Measurements from ENCODE around the gene MEGF10.
"Not testable (repeated sequence)": the region's sequence is repeated elsewhere in the genome, so short reads cannot be mapped to it uniquely, and the experiment has no call there.

MEGF10 gene

DNA sequence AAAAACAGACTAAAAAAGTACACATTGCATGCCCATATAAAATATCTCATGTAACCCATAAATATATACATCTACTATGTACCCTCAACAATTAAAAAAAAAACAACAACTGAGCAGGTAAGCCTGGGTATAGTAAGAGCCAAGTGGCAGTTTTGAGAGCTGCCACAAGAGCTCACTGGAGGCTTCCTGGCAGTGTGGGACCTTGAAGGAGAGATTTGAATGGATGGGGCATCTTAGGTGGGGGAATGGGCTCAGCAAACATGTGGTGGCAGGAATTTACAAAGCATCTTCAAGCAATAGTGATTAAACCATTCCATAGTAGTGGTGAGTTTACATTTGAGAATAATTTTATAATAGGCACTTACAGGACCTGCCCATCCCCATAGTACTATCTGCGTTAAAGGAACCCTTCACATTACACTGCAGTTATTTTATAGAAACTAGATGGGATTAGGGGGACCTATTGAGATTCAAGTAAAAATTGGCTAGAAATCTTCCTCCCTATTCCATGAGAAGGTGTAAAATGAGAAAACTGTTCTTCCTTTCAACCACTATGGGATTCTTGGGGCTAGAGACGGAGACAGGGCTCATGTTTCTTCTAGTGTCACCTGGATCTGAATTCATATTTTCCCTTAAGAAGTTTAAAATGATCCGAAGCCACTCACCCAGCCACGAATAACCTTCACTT lies 6.9 kb downstream of the MEGF10 start:
- no peak for DNase-seq (ENCODE audit: low read depth in 1 of 2, low spot score in 1 of 2)

DNA sequence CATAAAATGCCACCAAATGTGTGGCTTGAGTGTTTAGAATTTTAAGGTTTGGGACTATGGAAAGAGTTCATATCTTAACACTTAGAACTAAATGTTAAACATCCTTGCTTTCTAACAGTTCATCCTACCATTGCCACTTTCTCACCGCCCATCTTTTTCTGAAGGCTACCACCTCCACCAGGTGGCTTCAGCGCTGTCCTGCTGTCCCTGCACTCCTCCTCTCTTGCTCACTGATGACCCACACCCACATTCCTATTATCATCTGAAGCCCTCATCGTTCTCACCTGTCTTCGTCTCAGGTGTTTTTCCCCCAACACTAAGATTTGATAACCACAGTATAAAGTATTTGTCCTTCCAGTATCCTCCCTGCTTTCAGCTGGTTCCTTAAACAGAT lies 7.4 kb downstream of the MEGF10 start:
- no peak for DNase-seq (ENCODE audit: low read depth in 1 of 2, low spot score in 1 of 2)

DNA sequence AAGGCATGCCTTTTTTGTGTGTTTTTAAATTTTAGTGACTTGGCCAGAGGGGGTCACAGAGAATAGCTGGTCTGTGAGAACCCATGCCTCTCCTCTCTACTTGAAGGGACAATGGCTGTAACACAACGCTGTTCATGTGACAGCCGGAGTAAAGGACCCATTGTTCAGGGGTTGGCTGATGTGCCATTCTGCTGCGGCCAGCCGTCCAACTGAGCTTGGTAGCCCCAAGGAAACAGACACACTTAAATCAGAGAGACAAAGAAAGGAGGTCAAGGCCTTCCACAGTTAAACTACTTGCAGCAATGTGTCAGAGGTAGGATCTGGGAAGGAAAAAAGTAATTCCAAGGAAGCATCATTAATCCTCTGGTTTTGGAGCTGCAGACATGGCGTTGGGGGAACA lies 8.1 kb downstream of the MEGF10 start:
- DNase-seq (ENCODE audit: low read depth in 1 of 2, low spot score in 1 of 2): no peak

DNA sequence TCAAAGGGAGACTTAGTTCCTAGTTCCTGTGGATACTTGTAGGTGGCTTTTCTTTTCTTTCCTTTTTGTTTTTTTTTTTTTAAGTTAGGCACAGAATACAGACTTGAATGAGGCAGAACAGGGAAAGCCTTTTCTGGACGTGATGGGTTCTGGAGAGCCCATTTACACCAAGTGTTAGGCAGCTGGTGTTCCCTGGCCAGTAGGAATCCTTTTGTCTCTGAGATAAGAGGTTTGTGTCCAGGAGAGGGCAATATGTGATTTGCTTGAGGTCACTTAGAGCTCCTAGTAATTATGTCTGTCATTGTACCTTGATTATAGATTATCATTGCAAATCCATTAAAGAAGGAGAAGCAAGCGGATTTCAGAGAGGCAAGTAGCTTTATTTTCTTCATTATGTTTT lies 9.1 kb downstream of the MEGF10 start:
- DNase-seq (ENCODE audit: low read depth in 1 of 2, low spot score in 1 of 2): no peak

DNA sequence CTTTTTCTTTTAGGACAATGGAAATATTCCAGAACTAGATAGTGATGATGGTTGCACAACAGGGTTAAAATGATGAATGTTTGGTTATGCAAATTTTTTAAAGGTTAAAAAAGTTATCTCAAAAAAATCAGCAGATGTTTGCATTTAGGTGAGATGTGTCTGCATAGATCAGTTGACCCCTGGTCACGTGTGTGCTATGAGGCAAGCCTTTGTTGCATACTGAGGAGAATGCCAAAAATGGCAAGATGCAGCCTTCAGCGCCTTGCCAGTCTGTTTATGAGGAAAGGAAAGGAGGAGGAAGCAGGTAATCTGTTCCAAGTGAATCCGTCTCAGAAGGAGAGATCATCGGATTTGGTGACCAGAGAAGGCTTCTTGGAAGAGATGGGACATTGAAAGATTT lies 11.9 kb downstream of the MEGF10 start:
- no peak for DNase-seq (ENCODE audit: low read depth in 1 of 2, low spot score in 1 of 2)

DNA sequence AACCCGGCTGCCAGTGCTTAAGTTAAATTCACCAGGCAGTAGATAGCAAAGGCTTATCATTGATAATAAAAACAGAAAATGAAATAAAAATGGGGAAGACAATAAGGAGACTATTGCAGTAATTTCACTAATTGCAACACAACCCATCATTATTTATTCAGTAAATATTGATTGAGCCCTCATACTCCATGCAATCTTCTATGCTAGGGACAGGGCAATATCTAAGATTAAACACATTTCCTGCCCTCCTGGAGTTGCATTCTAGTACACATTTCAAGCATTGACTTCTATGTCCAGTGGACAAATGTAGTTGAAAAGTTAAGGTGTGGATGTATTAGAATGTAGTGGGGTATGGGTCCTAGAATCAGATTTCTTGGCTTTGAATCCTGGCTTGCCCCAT lies 12.8 kb downstream of the MEGF10 start:
- no peak for DNase-seq (ENCODE audit: low read depth in 1 of 2, low spot score in 1 of 2)

DNA sequence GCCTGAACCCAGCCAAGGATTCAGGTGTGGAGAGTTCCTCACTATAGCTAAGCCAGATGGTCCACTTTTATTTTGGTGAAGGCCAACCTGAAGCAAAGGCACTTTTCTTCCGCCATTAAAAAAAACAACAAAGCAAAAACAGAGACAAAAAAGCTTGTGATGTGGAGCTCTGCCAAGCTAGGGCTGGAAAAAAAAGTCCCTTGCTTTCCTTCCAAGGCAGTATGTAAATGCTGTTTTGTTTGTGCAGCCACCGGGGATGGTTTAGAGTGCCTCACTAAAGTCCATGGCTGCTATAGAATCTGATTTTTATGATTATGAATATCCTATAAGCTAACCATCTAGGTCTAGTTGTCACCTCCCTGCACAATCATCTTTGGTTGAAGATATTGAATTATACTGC lies 14.9 kb downstream of the MEGF10 start:
- no peak for DNase-seq (ENCODE audit: low read depth in 1 of 2, low spot score in 1 of 2)

DNA sequence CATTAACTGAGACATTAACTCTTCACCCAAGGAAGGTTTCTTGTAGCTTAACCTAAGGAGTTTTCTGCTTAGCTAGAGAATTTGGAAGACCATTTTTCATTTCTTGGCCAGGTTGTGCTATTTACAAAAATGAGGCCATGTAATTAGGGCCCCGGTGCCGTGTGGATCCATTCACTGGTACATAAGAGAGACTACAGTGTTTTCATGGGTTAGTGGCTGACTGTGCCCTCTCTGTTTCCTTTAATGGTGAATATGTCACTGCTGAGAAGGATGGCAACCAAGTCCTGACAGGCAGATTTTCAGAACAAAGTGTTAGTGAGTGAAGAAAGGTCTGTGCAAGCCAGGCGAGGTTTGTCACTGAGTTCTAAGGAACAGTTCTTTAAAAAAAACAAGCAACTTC lies 15.4 kb downstream of the MEGF10 start:
- DNase-seq (ENCODE audit: low read depth in 1 of 2, low spot score in 1 of 2): no peak

DNA sequence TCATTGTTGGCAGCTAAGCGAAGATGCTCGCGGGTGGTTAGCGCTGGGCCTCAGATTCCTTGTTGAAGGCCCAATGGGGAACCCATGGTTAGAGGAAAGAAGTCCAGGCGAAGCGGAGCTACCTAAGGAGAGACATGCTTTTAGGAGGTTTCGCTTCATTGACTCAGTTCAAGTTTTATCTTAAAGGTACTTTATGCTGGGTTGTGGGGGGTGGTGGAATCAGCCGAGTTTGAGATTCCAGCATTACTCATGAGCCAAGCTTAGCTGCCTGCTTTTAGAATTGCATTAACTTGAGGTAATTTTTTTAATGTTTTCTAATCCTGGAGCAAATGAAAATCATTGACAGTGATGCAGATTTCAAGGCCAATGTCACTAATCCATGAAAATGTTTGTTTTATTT lies 16.1 kb downstream of the MEGF10 start:
- no peak for DNase-seq (ENCODE audit: low read depth in 1 of 2, low spot score in 1 of 2)

DNA sequence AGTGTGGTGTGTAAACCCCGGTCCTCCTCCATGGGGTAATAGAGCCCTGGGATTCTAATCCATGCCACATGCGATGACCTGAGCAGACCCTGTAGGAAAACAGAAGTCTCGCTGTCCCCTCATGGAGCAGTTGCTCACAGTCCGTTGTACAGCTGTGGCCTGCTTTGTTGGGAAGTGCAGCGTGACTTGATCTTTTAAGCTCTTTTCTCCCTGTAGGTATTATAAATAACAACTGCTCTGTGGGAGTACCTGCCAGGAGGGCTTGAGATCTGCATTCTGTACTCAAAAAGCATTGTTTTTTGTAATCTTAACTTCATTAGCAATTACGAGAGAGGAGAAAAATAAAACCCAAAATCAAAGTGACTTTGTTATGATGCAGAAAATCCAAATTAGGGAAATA lies 17.3 kb downstream of the MEGF10 start:
- no peak for DNase-seq (ENCODE audit: low read depth in 1 of 2, low spot score in 1 of 2)

DNA sequence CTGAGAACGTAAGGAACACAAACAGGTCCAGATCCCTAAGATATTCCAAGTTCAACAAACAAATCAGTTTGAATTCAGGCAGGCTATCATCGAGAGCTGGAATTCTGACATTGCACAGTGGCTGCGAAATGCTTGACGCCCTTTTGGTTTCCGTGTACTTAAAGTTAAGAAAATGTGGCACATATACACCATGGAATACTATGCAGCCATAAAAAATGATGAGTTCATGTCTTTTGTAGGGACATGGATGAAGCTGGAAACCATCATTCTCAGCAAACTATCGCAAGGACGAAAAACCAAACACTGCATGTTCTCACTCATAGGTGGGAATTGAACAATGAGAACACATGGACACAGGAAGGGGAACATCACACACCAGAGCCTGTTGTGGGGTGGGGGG lies 17.7 kb downstream of the MEGF10 start:
- DNase-seq (ENCODE audit: low read depth in 1 of 2, low spot score in 1 of 2): not testable (repeated sequence)

DNA sequence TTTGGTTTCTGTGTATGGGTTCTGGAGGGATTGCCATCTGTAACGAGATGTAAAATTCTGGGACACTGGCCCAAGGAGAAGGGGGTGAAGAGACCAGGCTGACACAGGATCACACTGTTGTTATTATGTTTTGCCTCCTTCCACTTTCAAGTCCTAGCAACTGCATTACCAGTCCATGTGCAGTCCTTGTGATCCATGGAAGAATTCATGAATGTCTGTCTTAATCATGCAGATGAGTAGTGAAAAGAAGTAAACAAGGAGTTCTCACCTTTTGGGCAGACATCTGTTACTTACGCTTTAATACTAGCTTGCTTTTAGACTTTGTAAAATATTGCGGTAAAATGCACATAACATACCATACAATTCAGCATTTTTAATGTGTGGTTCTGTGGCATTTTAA lies 18.3 kb downstream of the MEGF10 start:
- no peak for DNase-seq (ENCODE audit: low read depth in 1 of 2, low spot score in 1 of 2)

DNA sequence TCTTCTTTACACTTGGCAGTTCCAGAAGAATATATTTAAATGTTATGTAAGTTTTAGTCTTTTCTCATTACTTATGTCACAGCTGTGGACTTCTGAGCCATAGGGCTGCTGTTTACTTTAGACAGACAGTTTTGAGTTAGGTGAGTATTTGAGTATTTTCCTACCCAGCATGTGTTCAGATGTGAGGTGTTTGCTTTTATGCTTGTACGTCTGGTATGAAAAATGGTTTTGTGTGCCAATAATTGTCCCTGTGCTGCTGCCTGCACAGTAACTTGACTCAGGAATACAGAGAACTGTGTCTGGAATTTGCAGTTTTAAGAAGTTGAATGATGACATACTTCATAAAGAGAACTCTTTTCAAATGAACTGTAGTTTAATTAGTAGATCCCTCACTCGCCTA lies 20.8 kb downstream of the MEGF10 start:
- DNase-seq (ENCODE audit: low read depth in 1 of 2, low spot score in 1 of 2): no peak

DNA sequence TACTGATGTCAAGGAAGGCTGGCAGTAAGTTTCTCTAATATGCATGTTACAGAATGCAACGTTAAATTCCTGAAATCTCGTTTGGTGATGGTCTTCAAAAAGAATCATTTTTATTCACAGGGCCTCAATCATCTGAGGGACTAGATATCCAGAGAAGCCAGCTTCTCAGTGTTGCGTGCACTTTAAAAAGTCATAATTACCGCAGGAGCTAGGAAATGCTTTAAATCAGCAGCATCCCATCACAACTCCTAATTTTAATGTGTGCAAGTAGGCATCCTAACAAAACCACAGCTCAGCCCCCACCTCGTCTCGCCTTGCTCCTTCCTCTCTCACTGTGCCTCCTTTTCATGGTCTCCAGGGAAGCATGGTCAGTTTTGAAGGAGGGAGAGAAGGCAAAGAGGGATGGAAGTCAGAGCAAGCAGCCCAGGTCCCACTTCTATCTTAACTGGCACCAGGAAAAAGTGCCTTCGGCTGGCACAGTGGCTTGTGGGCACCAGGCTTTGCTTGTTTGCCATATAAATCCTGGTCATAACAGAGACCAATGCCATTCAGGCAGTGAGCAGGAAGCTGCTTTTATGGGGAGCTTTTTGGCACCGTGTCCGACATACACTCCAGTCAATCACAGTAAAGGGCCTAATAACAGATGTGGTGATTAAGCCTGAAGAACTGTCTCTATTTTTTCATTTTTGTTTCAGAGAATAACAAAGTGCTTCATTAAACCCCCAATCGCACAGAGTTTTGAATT lies 21.4 kb downstream of the MEGF10 start:
- DNase-seq (ENCODE audit: low read depth in 1 of 2, low spot score in 1 of 2): no peak

DNA sequence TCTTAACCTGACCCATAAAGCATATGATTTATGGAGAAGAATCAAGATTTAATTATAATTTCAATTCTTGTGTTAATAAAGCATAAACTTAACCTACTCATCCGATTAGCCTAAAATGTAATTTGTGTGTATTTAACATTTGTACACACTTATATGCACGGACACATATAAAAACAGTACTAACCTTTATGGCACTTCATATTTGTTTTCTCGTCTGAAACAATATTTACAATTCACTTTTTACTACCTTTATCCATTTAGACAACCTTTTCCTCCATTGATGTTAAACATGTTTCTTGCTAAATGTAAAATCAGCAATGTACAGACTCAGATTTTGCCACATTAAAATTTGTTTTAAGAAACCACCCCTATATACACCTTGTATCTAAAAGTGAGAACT lies 22.8 kb downstream of the MEGF10 start:
- DNase-seq (ENCODE audit: low read depth in 1 of 2, low spot score in 1 of 2): no peak

DNA sequence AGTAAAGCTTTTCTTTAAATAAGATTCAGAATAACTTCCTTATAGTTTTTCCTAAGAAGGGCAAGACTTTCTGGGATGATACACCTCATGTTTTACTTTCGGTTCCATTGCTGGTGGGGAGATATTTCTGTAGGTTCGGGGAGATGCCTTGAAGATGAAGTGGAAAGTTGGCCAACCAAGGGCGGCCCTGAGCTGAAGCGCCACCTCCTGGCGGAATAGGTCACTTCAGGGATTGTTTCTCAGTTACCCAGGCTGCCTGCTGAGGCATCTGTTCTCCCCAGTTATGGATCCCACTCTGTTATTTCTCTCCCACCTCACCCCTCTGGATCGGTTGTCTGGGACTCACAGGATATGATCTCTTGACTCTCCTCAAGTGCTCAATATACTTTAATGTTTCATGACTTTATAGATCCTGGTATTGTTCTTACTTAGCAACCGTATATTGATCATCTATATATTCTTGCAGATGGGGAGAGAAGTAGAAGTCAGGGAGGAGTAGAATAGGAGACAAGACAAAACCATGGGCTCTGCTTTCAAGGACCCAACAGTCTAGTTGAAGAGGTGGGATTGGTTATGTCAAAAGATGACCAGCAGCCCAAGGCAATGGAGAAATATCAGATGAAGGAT lies 23.4 kb downstream of the MEGF10 start:
- peak; percentile 40 to 48 for DNase-seq (ENCODE audit: low read depth in 1 of 2, low spot score in 1 of 2)

DNA sequence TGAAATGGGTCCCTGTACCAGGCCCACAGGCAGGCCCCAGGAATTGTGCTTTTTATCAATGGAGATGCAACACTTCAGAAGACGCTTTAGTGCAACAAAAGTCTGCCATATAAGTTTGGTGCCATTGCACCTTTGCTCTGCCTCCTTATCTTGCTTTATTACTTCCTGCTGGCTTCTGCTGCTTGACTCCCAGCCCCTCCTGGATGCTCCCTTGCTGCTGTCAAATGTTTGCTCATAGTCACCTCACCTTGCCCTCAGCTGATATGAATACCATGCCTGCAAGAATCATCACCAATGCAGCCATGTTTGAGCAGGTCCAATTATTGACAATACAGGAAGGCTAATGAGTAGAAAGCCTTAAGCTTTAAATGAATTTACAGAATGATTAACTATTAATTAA lies 25.4 kb downstream of the MEGF10 start:
- no peak for DNase-seq (ENCODE audit: low read depth in 1 of 2, low spot score in 1 of 2)

DNA sequence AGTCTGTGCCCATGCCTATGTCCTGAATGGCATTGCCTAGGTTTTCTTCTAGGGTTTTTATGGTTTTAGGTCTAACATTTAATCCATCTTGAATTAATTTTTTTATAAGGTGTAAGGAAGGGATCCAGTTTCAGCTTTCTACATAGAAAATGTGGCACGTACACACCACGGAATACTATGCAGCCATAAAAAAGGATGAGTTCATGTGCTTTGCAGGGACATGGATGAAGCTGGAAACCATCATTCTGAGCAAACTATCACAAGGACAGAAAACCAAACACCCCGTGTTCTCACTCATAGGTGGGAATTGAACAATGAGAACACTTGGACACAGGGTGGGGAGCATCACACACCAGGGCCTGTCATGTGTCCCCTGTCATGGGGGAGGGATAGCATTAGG lies 26.8 kb downstream of the MEGF10 start:
- not testable (repeated sequence) for DNase-seq (ENCODE audit: low read depth in 1 of 2, low spot score in 1 of 2)

DNA sequence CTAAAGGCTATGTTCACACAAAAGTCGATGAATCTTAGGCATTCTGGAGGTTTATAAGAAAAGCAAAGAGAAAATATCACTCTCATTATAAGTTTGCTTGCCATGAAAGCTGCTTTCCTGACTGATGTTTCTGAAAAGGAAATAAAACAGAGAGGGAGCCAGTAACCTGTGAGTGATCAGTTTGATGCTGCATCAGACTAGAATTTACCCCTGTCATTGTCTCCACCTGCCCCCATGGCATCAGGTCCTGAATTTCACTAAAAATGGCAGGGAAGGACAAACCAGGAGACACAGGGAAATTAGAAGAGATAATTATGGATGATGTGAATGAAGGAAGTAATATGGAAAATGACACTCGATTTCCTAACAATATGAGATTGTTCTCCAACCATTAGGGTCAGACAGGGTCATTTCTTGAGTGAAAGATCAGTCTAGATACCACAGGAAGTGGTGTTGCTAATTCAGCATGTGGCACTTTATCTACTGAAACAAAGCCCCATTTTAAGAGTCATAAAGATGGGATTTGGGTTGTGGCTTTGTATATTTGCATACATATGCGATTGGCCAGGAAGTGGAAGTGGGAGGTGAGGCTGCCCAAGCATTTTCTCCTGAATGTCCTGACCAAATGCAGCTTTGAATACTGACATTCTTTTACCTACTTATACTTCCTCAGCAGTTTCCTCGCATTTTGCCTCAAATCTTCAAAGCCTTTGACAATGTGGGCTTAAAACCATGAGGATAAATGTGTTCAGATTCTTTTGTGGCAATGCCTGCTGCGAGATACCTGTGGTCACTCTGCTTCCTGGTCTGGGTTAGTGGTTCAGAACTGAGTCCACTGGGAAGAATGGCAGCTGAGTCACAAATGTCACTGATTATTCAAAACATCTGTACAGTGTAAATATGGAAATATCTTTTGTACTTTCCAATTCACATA lies 29.7 kb downstream of the MEGF10 start:
- DNase-seq (ENCODE audit: low read depth in 1 of 2, low spot score in 1 of 2): no peak

DNA sequence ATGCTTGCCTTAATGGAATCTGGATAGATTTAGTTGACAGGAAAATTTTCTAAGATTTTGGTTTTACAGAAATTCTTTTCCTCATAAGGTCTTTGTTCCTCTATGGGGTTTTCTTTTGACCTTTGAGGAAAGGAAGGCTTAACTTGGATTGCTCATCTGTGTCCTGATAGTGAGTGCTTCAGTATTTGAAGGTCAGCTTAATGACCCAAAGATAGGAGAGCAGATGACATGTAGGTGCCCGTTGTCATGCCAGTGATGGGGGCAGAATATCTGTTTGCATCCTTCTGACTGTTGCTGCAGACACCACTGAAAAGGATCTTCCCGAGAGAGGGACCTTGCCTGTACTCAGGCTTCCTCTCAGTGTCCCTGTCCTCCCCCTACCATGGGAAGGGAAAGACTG lies 30.9 kb downstream of the MEGF10 start:
- no peak for DNase-seq (ENCODE audit: low read depth in 1 of 2, low spot score in 1 of 2)

DNA sequence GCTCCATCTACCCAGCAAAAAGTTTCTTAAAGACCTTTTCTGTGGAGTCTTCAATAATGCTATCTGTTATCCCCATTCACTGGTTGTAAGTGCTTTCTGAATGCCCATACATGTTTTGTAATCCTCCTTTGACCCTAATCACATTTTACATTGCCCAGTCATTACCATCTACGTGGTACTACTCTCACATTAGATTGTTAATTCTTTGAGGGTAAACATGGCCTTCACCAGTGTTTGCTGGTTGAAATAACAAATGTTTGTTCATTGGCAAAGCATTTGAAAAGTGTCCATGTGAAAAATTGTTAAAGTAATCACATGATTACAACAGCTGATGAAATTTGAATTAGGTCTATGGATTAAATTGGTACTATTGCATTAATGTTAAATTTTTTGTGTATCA lies 31.8 kb downstream of the MEGF10 start:
- DNase-seq (ENCODE audit: low read depth in 1 of 2, low spot score in 1 of 2): no peak

DNA sequence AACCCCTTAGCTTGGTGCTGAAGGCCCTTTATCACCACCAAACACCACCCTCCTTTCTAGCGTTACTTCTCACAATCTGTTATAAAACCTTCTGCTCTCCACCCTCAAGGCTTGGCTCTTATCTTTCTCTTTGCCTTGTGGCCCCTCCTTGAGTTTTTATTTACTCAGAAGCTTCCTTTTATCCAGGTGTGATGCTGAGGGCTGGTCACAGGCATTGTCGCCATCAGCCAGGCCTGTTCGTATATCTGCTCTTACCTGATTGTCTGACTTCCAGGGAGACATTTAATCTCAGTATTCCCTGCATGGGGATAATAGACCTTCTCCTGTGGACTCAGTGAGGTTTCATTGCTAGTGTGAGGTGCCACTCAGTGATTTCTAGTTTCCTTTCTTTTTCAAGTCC lies 34.2 kb downstream of the MEGF10 start:
- no peak for DNase-seq (ENCODE audit: low read depth in 1 of 2, low spot score in 1 of 2)

Data from activated T-helper 1 cell treated with anti-CD3 and anti-CD28 coated beads, Interleukin-2, amount 50 U/mL, for 16 hours (primary cell).